IMR-90 (cell line): Measurements from ENCODE around the gene GARNL3. TPM values are rescaled to one million over a fixed set of nuclear protein-coding genes. Genes with fewer than 3 reads are reported as not detected.

Experiments
- ATAC-seq: fragments of 200-7000 bp; cut with Tn5 transposase; 2 replicates; pipeline ENCODE4 v1.9.1; 2020; ENCODE audit warnings: low read depth, mild to moderate bottlenecking, moderate library complexity
- BruUV-seq: library from RNA; stranded (reverse); fragments of 400-500 nt; replicated peaks from 2 replicates; lab custom pipeline; 2021; lab: Mats Ljungman, UMichigan
- CTCF ChIA-PET: fragments of 300-600 bp; formaldehyde crosslinking; extraction: SDS; loops from one replicate; lab custom pipeline; 2021; ENCODE audit warnings: antibody characterized with exemption; lab: Yijun Ruan, JAX
- POLR2A ChIA-PET: fragments of 300-600 bp; sonication (Branson Sonifier 250); formaldehyde crosslinking; loops from one replicate; lab custom pipeline; 2022; ENCODE audit warnings: antibody characterized with exemption; ENCODE audit not compliant: unreplicated experiment; lab: Charles Lee
- DNase-seq: peaks from one replicate; pipeline ENCODE4 v3.0.0; 2013
- H2AFZ ChIP-seq: replicated peaks from 2 replicates; pipeline ENCODE3; 2013; ENCODE audit warnings: low read length, mild to moderate bottlenecking; ENCODE audit not compliant: poor library complexity
- H2AK5ac ChIP-seq: 2 replicates; pipeline ENCODE4 v1.6.1; 2013; ENCODE audit warnings: low read depth, low read length, inconsistent platforms
- H2AK9ac ChIP-seq: replicated peaks from 2 replicates; pipeline ENCODE3; 2013; ENCODE audit warnings: mild to moderate bottlenecking, low read depth, low read length, moderate library complexity; ENCODE audit not compliant: poor library complexity
- H2BK120ac ChIP-seq: 2 replicates; pipeline ENCODE4 v1.6.1; 2013; ENCODE audit warnings: low read depth, low read length, inconsistent platforms
- H2BK15ac ChIP-seq: 3 replicates; pipeline ENCODE4 v1.6.1; 2013; ENCODE audit warnings: low read depth, low read length, inconsistent platforms
- H2BK20ac ChIP-seq: 2 replicates; pipeline ENCODE4 v1.6.1; 2013; ENCODE audit warnings: low read depth, mild to moderate bottlenecking, inconsistent platforms, low read length, moderate library complexity
- H2BK5ac ChIP-seq: 2 replicates; pipeline ENCODE4 v1.6.1; 2013; ENCODE audit warnings: mild to moderate bottlenecking, low read depth, low read length, inconsistent platforms; ENCODE audit not compliant: poor library complexity, severe bottlenecking
- H3K14ac ChIP-seq: replicated peaks from 2 replicates; pipeline ENCODE4 v1.6.1; 2013; ENCODE audit warnings: low read depth, low read length, inconsistent platforms
- H3K18ac ChIP-seq: 2 replicates; pipeline ENCODE4 v1.6.1; 2013; ENCODE audit warnings: low read depth, low read length, control low read depth
- H3K23ac ChIP-seq: 2 replicates; pipeline ENCODE4 v1.6.1; 2013; ENCODE audit warnings: low read depth, low read length, inconsistent platforms
- H3K27ac ChIP-seq: 2 replicates; pipeline ENCODE4 v1.5.1; 2013; ENCODE audit warnings: mild to moderate bottlenecking, control low read depth, low read length; ENCODE audit not compliant: insufficient read depth
- H3K27me3 ChIP-seq: 2 replicates; pipeline ENCODE4 v1.6.1; 2013; ENCODE audit warnings: low read length; ENCODE audit not compliant: control insufficient read depth, insufficient read depth
- H3K36me3 ChIP-seq: 2 replicates; pipeline ENCODE4 v1.6.1; 2013; ENCODE audit warnings: low read length, mixed read lengths; ENCODE audit not compliant: control insufficient read depth, insufficient read depth
- H3K4ac ChIP-seq: 2 replicates; pipeline ENCODE4 v1.6.1; 2013; ENCODE audit warnings: low read depth, low read length, inconsistent platforms
- H3K4me1 ChIP-seq: 2 replicates; pipeline ENCODE4 v1.6.1; 2013; ENCODE audit warnings: low read length, mixed read lengths; ENCODE audit not compliant: control insufficient read depth, insufficient read depth
- H3K4me2 ChIP-seq: 2 replicates; pipeline ENCODE4 v1.6.1; 2013; ENCODE audit warnings: low read depth, mild to moderate bottlenecking, control low read depth, low read length, moderate library complexity
- H3K4me3 ChIP-seq: 2 replicates; pipeline ENCODE4 v1.5.1; 2013; ENCODE audit warnings: low read depth, mild to moderate bottlenecking, control low read depth, low read length, moderate library complexity; ENCODE audit not compliant: insufficient read depth
- H3K56ac ChIP-seq: 2 replicates; pipeline ENCODE4 v1.6.1; 2013; ENCODE audit warnings: low read length, inconsistent platforms; ENCODE audit not compliant: insufficient read depth; ENCODE audit errors: extremely low read depth
- H3K79me1 ChIP-seq, 2 experiments: 2 replicates each; pipeline ENCODE4 v1.6.1; 2013; ENCODE audit warnings: low read length in 2 of 2, inconsistent platforms in 1 of 2, low read depth in 1 of 2
- H3K9ac ChIP-seq: 2 replicates; pipeline ENCODE4 v1.6.1; 2013; ENCODE audit warnings: low read depth, low read length, control low read depth
- H3K9me1 ChIP-seq: 2 replicates; pipeline ENCODE4 v1.6.1; 2013; ENCODE audit warnings: low read length, inconsistent platforms; ENCODE audit not compliant: insufficient read depth
- H3K9me3 ChIP-seq: 2 replicates; pipeline ENCODE4 v1.6.1; 2013; ENCODE audit warnings: low read length; ENCODE audit not compliant: control insufficient read depth, insufficient read depth
- H4K20me1 ChIP-seq: 2 replicates; pipeline ENCODE4 v1.6.1; 2013; ENCODE audit warnings: low read length, inconsistent platforms; ENCODE audit not compliant: insufficient read depth
- H4K5ac ChIP-seq: 2 replicates; pipeline ENCODE4 v1.6.1; 2013; ENCODE audit warnings: mild to moderate bottlenecking, low read depth, low read length, control low read depth
- H4K8ac ChIP-seq, 2 experiments: 2 replicates each; pipeline ENCODE4 v1.6.1; 2013; ENCODE audit warnings: low read depth in 2 of 2, low read length in 2 of 2, control low read depth in 1 of 2, inconsistent platforms in 1 of 2
- H4K91ac ChIP-seq: 2 replicates; pipeline ENCODE4 v1.6.1; 2013; ENCODE audit warnings: low read depth, low read length, inconsistent platforms; ENCODE audit not compliant: insufficient read depth
- BHLHE40 ChIP-seq: fragments of 150-350 bp; IDR thresholded peaks from 2 replicates; pipeline ENCODE4 v1.6.1; 2016; ENCODE audit warnings: mild to moderate bottlenecking, low read depth, low read length
- CEBPB ChIP-seq: IDR thresholded peaks from 2 replicates; pipeline ENCODE4 v1.6.1; 2012; ENCODE audit warnings: low read depth, low read length, improper control_type of control experiment
- CHD1 ChIP-seq: IDR thresholded peaks from 2 replicates; pipeline ENCODE4 v1.6.1; 2012; ENCODE audit warnings: low read depth, low read length, improper control_type of control experiment
- CTCF ChIP-seq: conservative IDR thresholded peaks from 2 replicates; pipeline ENCODE4 v1.5.1; 2012; ENCODE audit warnings: mild to moderate bottlenecking, low read depth, low read length, improper control_type of control experiment
- ELK1 ChIP-seq: fragments of 150-350 bp; IDR thresholded peaks from 2 replicates; pipeline ENCODE4 v1.6.1; 2016; ENCODE audit warnings: low read depth, mild to moderate bottlenecking, low read length, moderate library complexity, borderline replicate concordance
- FOS ChIP-seq: fragments of 150-350 bp; IDR thresholded peaks from 2 replicates; pipeline ENCODE4 v1.6.1; 2016; ENCODE audit warnings: low read depth, low read length
- MAFK ChIP-seq: IDR thresholded peaks from 2 replicates; pipeline ENCODE4 v1.6.1; 2012; ENCODE audit warnings: low read depth, low read length, improper control_type of control experiment
- MAZ ChIP-seq: IDR thresholded peaks from 2 replicates; pipeline ENCODE4 v1.6.1; 2012; ENCODE audit warnings: low read depth, mild to moderate bottlenecking, low read length, improper control_type of control experiment, moderate library complexity, borderline replicate concordance
- MXI1 ChIP-seq: IDR thresholded peaks from 2 replicates; pipeline ENCODE4 v1.6.1; 2012; ENCODE audit warnings: low read depth, mild to moderate bottlenecking, low read length, moderate library complexity, borderline replicate concordance
- NFE2L2 ChIP-seq: fragments of 150-350 bp; IDR thresholded peaks from 2 replicates; pipeline ENCODE4 v1.6.1; 2016; ENCODE audit warnings: low read depth, mild to moderate bottlenecking, low read length
- POLR2A ChIP-seq: IDR thresholded peaks from 2 replicates; pipeline ENCODE4 v1.6.1; 2012; ENCODE audit warnings: mild to moderate bottlenecking, low read depth, low read length
- RAD21 ChIP-seq: IDR thresholded peaks from 2 replicates; pipeline ENCODE4 v1.6.1; 2012; ENCODE audit warnings: low read length, improper control_type of control experiment
- RCOR1 ChIP-seq: IDR thresholded peaks from 2 replicates; pipeline ENCODE4 v1.6.1; 2012; ENCODE audit warnings: mild to moderate bottlenecking, low read length, improper control_type of control experiment; ENCODE audit not compliant: insufficient replicate concordance
- RFX5 ChIP-seq: IDR thresholded peaks from 2 replicates; pipeline ENCODE4 v1.8.0; 2012; ENCODE audit warnings: low read depth, mild to moderate bottlenecking, low read length, moderate library complexity
- SMC3 ChIP-seq: fragments of 150-350 bp; IDR thresholded peaks from 2 replicates; pipeline ENCODE4 v1.6.1; 2016; ENCODE audit warnings: low read depth, mild to moderate bottlenecking, antibody characterized with exemption, low read length, moderate library complexity
- USF2 ChIP-seq: fragments of 150-350 bp; IDR thresholded peaks from 2 replicates; pipeline ENCODE4 v1.6.1; 2017; ENCODE audit warnings: mild to moderate bottlenecking, antibody characterized with exemption, low read length, low read depth
- WGBS, 2 experiments: methylation state at CpG; one replicate each; pipeline versions ENCODE4 v1.1.5 to v1.1.7; 2013; ENCODE audit warnings: missing lambda C conversion rate in 2 of 2; ENCODE audit not compliant: insufficient read length in 1 of 2; ENCODE audit errors: extremely low coverage in 2 of 2; 5-methylcytosine and 5-hydroxymethylcytosine counted together
- dilution Hi-C: fragments of 300-500 bp; cut with HindIII; formaldehyde crosslinking; loops from one replicate; pipeline ENCODE4 v1.14.3; 2018; ENCODE audit warnings: low sequenced_read_pairs; ENCODE audit not compliant: unreplicated experiment
- in situ Hi-C: fragments of 300-500 bp; cut with MboI; formaldehyde crosslinking; loops from 3 replicates; pipeline ENCODE4 v1.14.3; 2019; ENCODE audit warnings: low sequenced_read_pairs, inconsistent platforms, mixed read lengths
- intact Hi-C: fragments of 100-400 bp; cut with micrococcal nuclease; formaldehyde crosslinking; loops from 2 replicates; pipeline ENCODE4 v1.10.0; 2022
- polyA plus RNA-seq, 3 experiments: library from polyadenylated mRNA; depleted of rRNA; stranded (reverse); fragments of >200 nt; gene quantifications; 2 replicates each; pipeline ENCODE4 v1.2.3, GENCODE V29; 2012; ENCODE audit warnings: low replicate concordance in 1 of 3
- total RNA-seq: library from RNA; depleted of rRNA; stranded (reverse); fragments of >200 nt; gene quantifications from 2 replicates; pipeline ENCODE4 v1.2.3, GENCODE V29; 2012

Gene GARNL3
- total and polyA plus RNA-seq, 2 of the 4 experiments (the other 2 are of a cell fraction) = 1.9 to 5.0 TPM

- Histone ChIP-seq H3K27me3 (peaks cover 6% of the 10 kb centered on the region; the same call in 1 of the 2 replicates), H3K4me3 (no peak overlapping the region), H3K36me3 (no peaks in the 10 kb centered on the region), H3K9me3 (no peaks in the 10 kb centered on the region), H4K5ac (no peak overlapping the region), H2AFZ (no peak overlapping the region), H2BK20ac (no peak overlapping the region), H4K20me1 (peaks cover 9% of the 10 kb centered on the region; the same call in 1 of the 2 replicates), H3K18ac (no peak overlapping the region), H3K14ac (no peak overlapping the region), H3K4ac (no peak overlapping the region), H3K56ac (no peak overlapping the region), H3K4me1 (peaks cover 5% of the 10 kb centered on the region), H2AK5ac (no peak overlapping the region), H2AK9ac (no peak overlapping the region), H3K23ac (no peak overlapping the region), H3K9ac (no peak overlapping the region), H4K91ac (no peak overlapping the region), H4K8ac (no peak overlapping the region), H2BK120ac (no peak overlapping the region), H3K27ac (no peak overlapping the region), H2BK15ac (no peak overlapping the region), H3K9me1 (peaks cover 13% of the 10 kb centered on the region), H3K79me1 (no peaks in the 10 kb centered on the region), H2BK5ac (no peak overlapping the region), H3K4me2 (no peak overlapping the region)
- TF ChIP-seq ELK1 (no peak), RCOR1 (no peak), SMC3 (no peak), MAZ (no peak), RAD21 (no peak), FOS (no peak), USF2 (no peak), CHD1 (no peak), CEBPB (no peak), RFX5 (no peak), MAFK (no peak), MXI1 (no peak), CTCF (no peak), POLR2A (no peak), NFE2L2 (no peak), BHLHE40 (no peak)
- DNase-seq (no peak), ATAC-seq (no peak)
- dilution Hi-C loops (no loop called here), intact Hi-C loops (loop anchor here (10.0 kb wide), 1 partner anchor 106 kb away; no protein-coding TSS in a partner anchor), in situ Hi-C loops (loop anchor here (25.0 kb wide), 1 partner anchor 453 kb away; no protein-coding TSS in a partner anchor)
- ChIA-PET POLR2A (no interaction called here), CTCF (no interaction called here)
- BruUV-seq = no TSS peak
- 40% methylated on average over 1 of the region's 5 CpGs; no CpG with 5 or more reads in 1 of the 2 experiments for WGBS, 2 experiments
Observed at GRCh38 chr9:127390563-127390962, 126.0 kb downstream of the GARNL3 start.
